HCT116 (cell line): ENCODE measurements around the gene NFKBIZ.
A peak's percentile ranks its signal among the peaks of the same experiment; 100 is the strongest.

ENCODE experiments used
- ATF3 ChIP-seq: IDR thresholded peaks from 2 replicates; pipeline ENCODE4 v1.6.1; 2012
- CTCF ChIP-seq, 3 experiments: fragments of 200-600 bp in 1 of 3; sonication (generic) in 1 of 3; IDR thresholded peaks in 2 of 3; conservative IDR thresholded peaks in 1 of 3; 2 replicates each; pipeline ENCODE4 v1.5.1; 2012 to 2017; ENCODE audit warnings: low read depth in 2 of 3, low read length in 2 of 3, antibody characterized with exemption in 1 of 3, borderline replicate concordance in 1 of 3, control low read depth in 1 of 3, mild to moderate bottlenecking in 1 of 3, mixed read lengths in 1 of 3, mixed run types in 1 of 3, moderate library complexity in 1 of 3; ENCODE audit not compliant: insufficient read depth in 1 of 3
- EZH2 ChIP-seq: fragments of 200-600 bp; sonication (generic); IDR thresholded peaks from 2 replicates; pipeline ENCODE4 v1.6.1; 2017; ENCODE audit warnings: antibody characterized with exemption, mixed run types
- EZH2phosphoT487 ChIP-seq: fragments of 200-600 bp; IDR thresholded peaks from 2 replicates; pipeline ENCODE4 v1.6.1; 2018; ENCODE audit warnings: antibody characterized with exemption, borderline replicate concordance
- FOSL1 ChIP-seq: IDR thresholded peaks from 2 replicates; pipeline ENCODE4 v1.6.1; 2012; ENCODE audit warnings: low read depth
- JUND ChIP-seq: IDR thresholded peaks from 2 replicates; pipeline ENCODE4 v1.6.1; 2012
- MAX ChIP-seq: IDR thresholded peaks from 2 replicates; pipeline ENCODE4 v1.6.1; 2012
- POLR2A ChIP-seq: IDR thresholded peaks from 2 replicates; pipeline ENCODE4 v1.7.0; 2011; ENCODE audit warnings: borderline replicate concordance; ENCODE audit not compliant: insufficient read depth, insufficient read length; ENCODE audit errors: extremely low read depth
- POLR2AphosphoS5 ChIP-seq: IDR thresholded peaks from 2 replicates; pipeline ENCODE4 v1.6.1; 2011; ENCODE audit warnings: mild to moderate bottlenecking, low read depth, low read length, moderate library complexity
- RAD21 ChIP-seq: IDR thresholded peaks from 2 replicates; pipeline ENCODE4 v1.6.1; 2012; ENCODE audit warnings: low read depth, mild to moderate bottlenecking
- REST ChIP-seq: IDR thresholded peaks from 2 replicates; pipeline ENCODE4 v1.6.1; 2012; ENCODE audit warnings: low read depth
- SIN3A ChIP-seq: IDR thresholded peaks from 2 replicates; pipeline ENCODE4 v1.6.1; 2012; ENCODE audit warnings: low read depth
- SRF ChIP-seq: IDR thresholded peaks from 2 replicates; pipeline ENCODE4 v1.6.1; 2012; ENCODE audit warnings: low read depth

GRCh38 chr3:101848754-101849713 lies at the start of gene NFKBIZ:
- TF ChIP-seq CTCF (IDR thresholded peaks at IDR 0.05 in 2 of 3, conservative IDR thresholded peaks at IDR 0.05 in 1 of 3; ENCODE audit: borderline replicate concordance in 1 of 3, insufficient read depth in 1 of 3, low read depth in 2 of 3, low read length in 2 of 3) (no peak), JUND (no peak), EZH2 (no peak), SIN3A (peak; percentile 72), POLR2A (peak; percentile 96), POLR2AphosphoS5 (peak; percentile 99), SRF (no peak), EZH2phosphoT487 (no peak), RAD21 (no peak), MAX (peak; percentile 54), REST (no peak), ATF3 (no peak; the same call in 1 of the 2 replicates), FOSL1 (no peak)
